ENCODE results near the gene COX7A2L. TPM values are rescaled to one million over a fixed set of nuclear protein-coding genes. Genes with fewer than 3 reads are reported as not detected.

The COX7A2L gene
- total and polyA plus RNA-seq, 2 of the 8 experiments (the other 6 are each of a cell fraction or from before 2014, with no cell fraction given), result 85.6 to 114 TPM

DNA sequence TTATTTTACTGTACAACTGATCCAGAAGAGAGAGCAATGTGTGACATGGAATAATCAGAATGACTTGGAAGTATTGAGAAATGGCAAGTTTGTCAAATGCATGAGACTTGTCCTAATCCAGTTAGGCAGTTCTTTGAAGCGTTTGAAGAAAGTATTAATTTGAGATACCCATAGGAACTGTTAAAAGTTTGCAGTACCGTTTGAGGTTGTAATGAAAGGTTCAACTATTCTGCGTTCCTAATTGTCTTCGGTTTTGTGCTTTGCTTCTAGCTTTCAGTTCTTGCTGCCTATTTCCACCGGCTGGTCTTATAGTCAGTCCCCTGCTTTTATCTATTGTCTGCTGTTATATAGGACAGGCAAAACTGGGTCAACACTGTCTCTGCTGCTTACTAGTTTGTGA, 41.8 kb downstream of the COX7A2L start:
- no peak overlapping the region for H2BK12ac ChIP-seq (ENCODE audit: low read depth, low read length)
- POLR2A ChIA-PET (ENCODE audit: partially characterized antibody), result interaction anchor here (1.3 kb wide), 1 partner anchor 10 kb away, joined by 4 read pairs; no protein-coding TSS in a partner anchor
- H3K36me3 ChIP-seq (ENCODE audit: control insufficient read depth in 2 of 4, insufficient read depth in 4 of 4, low read length in 3 of 4), result peaks cover 0 to 37% (median 14%) of the 10 kb centered on the region in 4 experiments; a peak in 5 of 8 replicates
- H3K27ac ChIP-seq (ENCODE audit: low read depth, low read length), result no peak overlapping the region
- no peaks in the 10 kb centered on the region for H3K4me1 ChIP-seq (replicated peaks in 1 of 4; ENCODE audit: control insufficient read depth in 3 of 4, insufficient read depth in 4 of 4, low read length in 3 of 4)
- no peak overlapping the region for H3K4ac ChIP-seq (replicated peaks; ENCODE audit: insufficient read length, low read depth, low read length)
- no peak overlapping the region for H2AK5ac ChIP-seq (ENCODE audit: low read depth, low read length)
- H3K14ac ChIP-seq (ENCODE audit: insufficient read length), result no peak overlapping the region
- no peak overlapping the region for H2BK120ac ChIP-seq (replicated peaks; ENCODE audit: low read depth, low read length)
- DNase-seq (ENCODE audit: low read depth in 1 of 2, low spot score in 2 of 2) (no peak), FAIRE-seq (no peak)
- no peak overlapping the region for H3K4me3 ChIP-seq (ENCODE audit: extremely low read depth in 1 of 4, insufficient read depth in 2 of 4, low read depth in 3 of 4, low read length in 4 of 4)
- CTCF ChIA-PET (ENCODE audit: partially characterized antibody), result interaction anchor here (0.8 to 2.0 kb wide), 3 partner anchors 9 to 245 kb away, joined by 3 to 8 read pairs (median 4); no protein-coding TSS in a partner anchor
- H3K18ac ChIP-seq (ENCODE audit: extremely low read depth, low read length), result no peak overlapping the region
- no peak overlapping the region for H2AFZ ChIP-seq (ENCODE audit: low read length)
- peaks cover 0 to 1% of the 10 kb centered on the region in 2 experiments for H4K20me1 ChIP-seq (replicated peaks in 1 of 2; ENCODE audit: control insufficient read depth in 1 of 2, insufficient read depth in 2 of 2, low read length in 2 of 2)
- no peaks in the 10 kb centered on the region for H3K23me2 ChIP-seq (ENCODE audit: low read depth, low read length)
- no peak overlapping the region for H3K23ac ChIP-seq (ENCODE audit: insufficient read length)
- H3K9ac ChIP-seq (replicated peaks in 1 of 4; ENCODE audit: extremely low read depth in 1 of 4, low read depth in 3 of 4, low read length in 3 of 4), result no peak overlapping the region
- H4K91ac ChIP-seq (replicated peaks; ENCODE audit: insufficient read length, low read length), result no peak overlapping the region
- WGBS, 2 experiments (ENCODE audit: extremely low coverage in 1 of 2, insufficient coverage in 1 of 2, insufficient read length in 1 of 2, insufficient replicate concordance in 2 of 2, low coverage in 1 of 2, low lambda C conversion rate in 2 of 2, missing lambda C conversion rate in 1 of 2), result 93% methylated on average over 5 of the region's 5 CpGs; no CpG with 5 or more reads in 1 of the 2 experiments
- no peaks in the 10 kb centered on the region for H3K79me2 ChIP-seq (ENCODE audit: control insufficient read depth in 1 of 2, insufficient read depth in 2 of 2, low read length in 2 of 2)
- no peaks in the 10 kb centered on the region for H3K27me3 ChIP-seq (replicated peaks in 1 of 4; ENCODE audit: control insufficient read depth in 3 of 4, extremely low read depth in 1 of 4, insufficient read depth in 3 of 4, low read length in 3 of 4)
- H4K8ac ChIP-seq (ENCODE audit: extremely low read depth, insufficient read depth, low read length), result no peak overlapping the region
- no peak overlapping the region for H4K5ac ChIP-seq (ENCODE audit: insufficient read length, low read depth, low read length)
- H3K79me1 ChIP-seq (ENCODE audit: low read depth, low read length), result no peaks in the 10 kb centered on the region
- no peak overlapping the region for H2BK20ac ChIP-seq (ENCODE audit: low read length)
- no peaks in the 10 kb centered on the region for H3K9me3 ChIP-seq (ENCODE audit: insufficient read depth in 2 of 2, low read depth in 1 of 2, low read length in 1 of 2)
- H2BK15ac ChIP-seq (ENCODE audit: low read length), result no peak overlapping the region
- no peak overlapping the region for H2BK5ac ChIP-seq (ENCODE audit: low read depth, low read length)
- H3K4me2 ChIP-seq (ENCODE audit: insufficient read depth in 1 of 2, low read depth in 2 of 2, low read length in 2 of 2), result no peak overlapping the region
- H3K56ac ChIP-seq (replicated peaks; ENCODE audit: insufficient read length, low read depth, low read length), result no peak overlapping the region
- TF ChIP-seq TAF1 (IDR thresholded peaks at IDR 0.05; ENCODE audit: low read depth, low read length) (no peak), BCL11A (IDR thresholded peaks at IDR 0.05; ENCODE audit: low read depth in 2 of 2, low read length in 2 of 2) (no peak), SUZ12 (IDR thresholded peaks at IDR 0.05; ENCODE audit: low read length) (no peak), CHD1 (IDR thresholded peaks at IDR 0.05; ENCODE audit: low read depth, low read length) (no peak), JUN (IDR thresholded peaks at IDR 0.05; ENCODE audit: low read depth, low read length) (no peak), TEAD4 (IDR thresholded peaks at IDR 0.05; ENCODE audit: low read depth, low read length) (no peak), HDAC2 (IDR thresholded peaks at IDR 0.05; ENCODE audit: borderline replicate concordance in 1 of 2, low read depth in 2 of 2, low read length in 2 of 2) (no peak), FOSL1 (IDR thresholded peaks at IDR 0.05; ENCODE audit: insufficient read depth, low read depth, low read length) (no peak), SP2 (IDR thresholded peaks at IDR 0.05; ENCODE audit: low read length) (no peak), ASH2L (IDR thresholded peaks at IDR 0.05; ENCODE audit: low read length) (no peak)
- TF ChIP-seq, protein P1, sequence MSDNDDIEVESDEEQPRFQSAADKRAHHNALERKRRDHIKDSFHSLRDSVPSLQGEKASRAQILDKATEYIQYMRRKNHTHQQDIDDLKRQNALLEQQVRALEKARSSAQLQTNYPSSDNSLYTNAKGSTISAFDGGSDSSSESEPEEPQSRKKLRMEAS (IDR thresholded peaks at IDR 0.05), result no peak
- TF ChIP-seq, protein P2, sequence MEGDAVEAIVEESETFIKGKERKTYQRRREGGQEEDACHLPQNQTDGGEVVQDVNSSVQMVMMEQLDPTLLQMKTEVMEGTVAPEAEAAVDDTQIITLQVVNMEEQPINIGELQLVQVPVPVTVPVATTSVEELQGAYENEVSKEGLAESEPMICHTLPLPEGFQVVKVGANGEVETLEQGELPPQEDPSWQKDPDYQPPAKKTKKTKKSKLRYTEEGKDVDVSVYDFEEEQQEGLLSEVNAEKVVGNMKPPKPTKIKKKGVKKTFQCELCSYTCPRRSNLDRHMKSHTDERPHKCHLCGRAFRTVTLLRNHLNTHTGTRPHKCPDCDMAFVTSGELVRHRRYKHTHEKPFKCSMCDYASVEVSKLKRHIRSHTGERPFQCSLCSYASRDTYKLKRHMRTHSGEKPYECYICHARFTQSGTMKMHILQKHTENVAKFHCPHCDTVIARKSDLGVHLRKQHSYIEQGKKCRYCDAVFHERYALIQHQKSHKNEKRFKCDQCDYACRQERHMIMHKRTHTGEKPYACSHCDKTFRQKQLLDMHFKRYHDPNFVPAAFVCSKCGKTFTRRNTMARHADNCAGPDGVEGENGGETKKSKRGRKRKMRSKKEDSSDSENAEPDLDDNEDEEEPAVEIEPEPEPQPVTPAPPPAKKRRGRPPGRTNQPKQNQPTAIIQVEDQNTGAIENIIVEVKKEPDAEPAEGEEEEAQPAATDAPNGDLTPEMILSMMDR (IDR thresholded peaks at IDR 0.05; ENCODE audit: control extremely low read depth in 1 of 3, insufficient read depth in 1 of 3, low read depth in 1 of 3, low read length in 3 of 3), result no peak

Data from H1 (cell line).